Right lobe of liver (tissue), 4 donors: Measurements from ENCODE around the gene SNX19.

ENCODE experiments used
- POLR2A ChIP-seq: fragments of 450-650 bp; IDR thresholded peaks from one replicate; pipeline ENCODE4 v1.6.1; 2017; ENCODE audit warnings: antibody characterized with exemption, mild to moderate bottlenecking
- TF ChIP-seq, protein P1 (sequence below), 4 donors: fragments of 200-600 bp in 3 of 4; fragments of 450-650 bp in 1 of 4; IDR thresholded peaks; one replicate each; pipeline versions ENCODE4 v1.5.1 to v1.8.0; 2016 to 2022; ENCODE audit warnings: antibody characterized with exemption in 4 of 4, mild to moderate bottlenecking in 2 of 4
- donor health status: DM: no; HTN: no; CAD: no.
- donor health status: DM: no; HTN: no; CAD: no.
- donor health status: DM: no; HTN: yes; CAD: no.

DNA sequence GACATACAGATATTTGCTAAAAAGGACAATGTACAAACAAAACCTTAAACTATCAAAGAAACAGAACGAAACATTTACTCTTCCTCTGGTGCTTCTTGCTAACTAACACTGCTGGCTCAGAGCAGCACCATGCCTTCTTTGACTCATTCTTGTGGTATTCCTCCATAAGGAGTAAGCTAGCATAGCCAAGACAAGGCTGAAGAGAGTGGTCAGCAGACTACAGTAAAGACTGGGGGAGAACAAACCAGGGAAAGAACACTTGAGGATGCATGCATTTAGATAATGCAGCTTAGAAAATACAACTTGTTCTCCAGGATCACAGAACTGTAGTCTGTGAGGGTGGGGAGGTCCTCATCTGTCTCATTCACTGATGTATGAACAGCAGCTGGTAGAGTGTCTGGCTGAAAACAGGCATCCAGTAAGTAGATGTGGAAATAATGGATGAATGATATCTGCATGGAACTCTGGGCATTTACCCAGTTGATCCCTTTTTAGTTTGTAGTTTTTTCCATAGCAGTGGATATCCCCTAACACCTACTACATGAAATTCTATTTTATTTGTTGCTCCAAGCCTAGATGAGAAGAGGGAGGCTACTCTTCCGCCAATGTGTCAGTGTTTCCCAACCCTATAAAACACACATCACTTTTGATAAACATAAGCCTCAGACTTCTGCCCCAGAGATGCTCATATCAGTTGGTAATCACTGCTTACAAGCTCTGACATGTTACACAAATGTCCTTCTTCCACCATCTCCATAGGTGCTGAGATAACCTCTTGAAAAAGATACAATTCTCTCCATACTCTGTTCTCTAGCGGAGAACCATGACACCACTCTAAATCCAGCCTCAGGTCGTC lies 7.3 kb downstream of the SNX19 start:
- TF ChIP-seq, protein P1, sequence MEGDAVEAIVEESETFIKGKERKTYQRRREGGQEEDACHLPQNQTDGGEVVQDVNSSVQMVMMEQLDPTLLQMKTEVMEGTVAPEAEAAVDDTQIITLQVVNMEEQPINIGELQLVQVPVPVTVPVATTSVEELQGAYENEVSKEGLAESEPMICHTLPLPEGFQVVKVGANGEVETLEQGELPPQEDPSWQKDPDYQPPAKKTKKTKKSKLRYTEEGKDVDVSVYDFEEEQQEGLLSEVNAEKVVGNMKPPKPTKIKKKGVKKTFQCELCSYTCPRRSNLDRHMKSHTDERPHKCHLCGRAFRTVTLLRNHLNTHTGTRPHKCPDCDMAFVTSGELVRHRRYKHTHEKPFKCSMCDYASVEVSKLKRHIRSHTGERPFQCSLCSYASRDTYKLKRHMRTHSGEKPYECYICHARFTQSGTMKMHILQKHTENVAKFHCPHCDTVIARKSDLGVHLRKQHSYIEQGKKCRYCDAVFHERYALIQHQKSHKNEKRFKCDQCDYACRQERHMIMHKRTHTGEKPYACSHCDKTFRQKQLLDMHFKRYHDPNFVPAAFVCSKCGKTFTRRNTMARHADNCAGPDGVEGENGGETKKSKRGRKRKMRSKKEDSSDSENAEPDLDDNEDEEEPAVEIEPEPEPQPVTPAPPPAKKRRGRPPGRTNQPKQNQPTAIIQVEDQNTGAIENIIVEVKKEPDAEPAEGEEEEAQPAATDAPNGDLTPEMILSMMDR (IDR thresholded peaks at IDR 0.05), result no peak
- TF ChIP-seq POLR2A, result no peak
